Bronchial epithelial cell (primary cell): ENCODE measurements around the gene TNP2. TPM values are rescaled to one million over a fixed set of nuclear protein-coding genes. Genes with fewer than 3 reads are reported as not detected.

Experiments
- DNase-seq: peaks from one replicate; pipeline ENCODE4 v3.0.0-alpha.2; 2010; ENCODE audit warnings: low read depth
- FAIRE-seq: peaks from 2 replicates; lab custom pipeline; 2011; peaks lifted over from hg19 to GRCh38; lab: Jason Lieb, UNC
- H3K27me3 ChIP-seq: 2 replicates; pipeline ENCODE4 v1.5.1; 2011; ENCODE audit warnings: low read length; ENCODE audit not compliant: control insufficient read depth, insufficient read depth
- H3K36me3 ChIP-seq: 2 replicates; pipeline ENCODE4 v1.5.1; 2011; ENCODE audit warnings: low read length; ENCODE audit not compliant: control insufficient read depth, insufficient read depth
- H3K4me3 ChIP-seq: 2 replicates; pipeline ENCODE4 v1.5.1; 2011; ENCODE audit warnings: mild to moderate bottlenecking, low read depth, low read length, control low read depth
- CTCF ChIP-seq: IDR thresholded peaks from 2 replicates; pipeline ENCODE4 v1.5.1; 2011; ENCODE audit warnings: mild to moderate bottlenecking, moderate library complexity, low read length, control low read depth, inconsistent platforms; ENCODE audit not compliant: insufficient read depth, severe bottlenecking
- total RNA-seq: library from RNA; depleted of rRNA; stranded (reverse); fragments of >200 nt; gene quantifications from 2 replicates; pipeline ENCODE4 v1.2.1, GENCODE V29; 2014

Gene TNP2
- total RNA-seq, 1 donor from 2014 or later: not detected

- Histone ChIP-seq H3K36me3 (no peaks in the 10 kb centered on the region), H3K27me3 (no peaks in the 10 kb centered on the region), H3K4me3 (no peak overlapping the region)
- FAIRE-seq (no peak), DNase-seq (no peak)
- no peak for TF ChIP-seq CTCF
Observed at GRCh38 chr16:11249233-11250061, 19.7 kb downstream of the TNP2 start.

GRCh38 chr16:11248133-11248532 is 21.0 kb downstream of the TNP2 start:
- FAIRE-seq (no peak), DNase-seq (peak; percentile 70)
- no peaks in the 10 kb centered on the region for H3K36me3 ChIP-seq
- no peak overlapping the region for H3K4me3 ChIP-seq
- H3K27me3 ChIP-seq: peaks cover 5% of the 10 kb centered on the region
- no peak for TF ChIP-seq CTCF

- Histone ChIP-seq H3K4me3 (no peak overlapping the region), H3K36me3 (no peaks in the 10 kb centered on the region), H3K27me3 (peaks cover 6% of the 10 kb centered on the region)
- TF ChIP-seq CTCF: no peak
- FAIRE-seq: no peak
- no peak for DNase-seq
Observed at GRCh38 chr16:11245988-11246387, 23.1 kb downstream of the TNP2 start.

- no peak for FAIRE-seq
- peaks cover 6% of the 10 kb centered on the region for H3K27me3 ChIP-seq
- no peak for DNase-seq
- no peaks in the 10 kb centered on the region for H3K36me3 ChIP-seq
- TF ChIP-seq CTCF: no peak
- no peak overlapping the region for H3K4me3 ChIP-seq
Observed at GRCh38 chr16:11245222-11245737, 23.8 kb downstream of the TNP2 start.

- no peaks in the 10 kb centered on the region for H3K36me3 ChIP-seq
- TF ChIP-seq CTCF: no peak
- DNase-seq: no peak
- no peak for FAIRE-seq
- H3K4me3 ChIP-seq: no peak overlapping the region
- peaks cover 6% of the 10 kb centered on the region for H3K27me3 ChIP-seq
Observed at GRCh38 chr16:11242658-11243057, 26.5 kb downstream of the TNP2 start.
